ENCODE measurements around the gene OR5B3.
"Not testable (repeated sequence)": the region's sequence is repeated elsewhere in the genome, so short reads cannot be mapped to it uniquely, and the experiment has no call there.

OR5B3 gene

GRCh38 chr11:58406774-58407173, at the start of gene OR5B3:
Gene OR5B3 (minus strand): TSS chr11:58406874. CDS start chr11:58403409, 3,465 bp downstream.
- DNase-seq = no peak

- DNase-seq = no peak
Observed at GRCh38 chr11:58451585-58451984, 44.9 kb upstream of the OR5B3 start.

GRCh38 chr11:58446294-58446693, 39.6 kb upstream of the OR5B3 start:
- DNase-seq = no peak

- DNase-seq = no peak
Observed at GRCh38 chr11:58444300-58444699, 37.6 kb upstream of the OR5B3 start.

- no peak for DNase-seq
Observed at GRCh38 chr11:58442136-58442535, 35.5 kb upstream of the OR5B3 start, which contains the start of gene OR5B12. Gene OR5B12 (minus strand): TSS chr11:58442236. CDS start chr11:58440151, 2,085 bp downstream.

GRCh38 chr11:58438486-58438885, 31.8 kb upstream of the OR5B3 start:
- DNase-seq = no peak

- DNase-seq = no peak
Observed at GRCh38 chr11:58434217-58434616, 27.5 kb upstream of the OR5B3 start.

GRCh38 chr11:58433638-58434203, 27.0 kb upstream of the OR5B3 start:
- no peak for DNase-seq

GRCh38 chr11:58429273-58429672, 22.6 kb upstream of the OR5B3 start:
- DNase-seq = no peak

GRCh38 chr11:58428021-58428420, 21.3 kb upstream of the OR5B3 start, which contains the start of gene OR5B2:
Gene OR5B2 (minus strand): TSS chr11:58428121. CDS start chr11:58423261, 4,860 bp downstream.
- no peak for DNase-seq

- not testable (repeated sequence) for DNase-seq
Observed at GRCh38 chr11:58399622-58400021, 7.1 kb downstream of the OR5B3 start.

- DNase-seq = no peak
Observed at GRCh38 chr11:58395581-58395980, 11.1 kb downstream of the OR5B3 start.

GRCh38 chr11:58394195-58394594, 12.5 kb downstream of the OR5B3 start:
- DNase-seq = peak; percentile 36 to 80

- DNase-seq = no peak
Observed at GRCh38 chr11:58392746-58393145, 13.9 kb downstream of the OR5B3 start.

- DNase-seq = no peak
Observed at GRCh38 chr11:58391879-58392278, 14.8 kb downstream of the OR5B3 start.

- no peak for DNase-seq
Observed at GRCh38 chr11:58390551-58391063, 16.1 kb downstream of the OR5B3 start.

- no peak for DNase-seq
Observed at GRCh38 chr11:58358969-58359368, 47.7 kb downstream of the OR5B3 start, which contains the start of gene OR5B17. Gene OR5B17 (minus strand): TSS chr11:58359069. CDS start chr11:58359069, 0 bp downstream.

GRCh38 chr11:58354727-58355126, 51.9 kb downstream of the OR5B3 start:
- DNase-seq = no peak
